Measurements from ENCODE around the gene NDUFS2. TPM values are rescaled to one million over a fixed set of nuclear protein-coding genes. Genes with fewer than 3 reads are reported as not detected.

The NDUFS2 gene
- polyA plus RNA-seq, 1 experiment: 129 TPM

- no peak for DNase-seq (ENCODE audit: low read depth)
- POLR2A ChIA-PET: interaction anchor here (1.2 kb wide), 1 partner anchor 9 kb away, joined by 5 read pairs; no protein-coding TSS in a partner anchor
- no peak overlapping the region for H3K4me3 ChIP-seq (ENCODE audit: low read depth, low read length)
- H3K27me3 ChIP-seq (ENCODE audit: control insufficient read depth, insufficient read depth, low read length): no peaks in the 10 kb centered on the region
- no peak for TF ChIP-seq CTCF (IDR thresholded peaks at IDR 0.05; ENCODE audit: insufficient read depth, low read depth, low read length)
- CTCF ChIA-PET: interaction anchor here (0.9 to 13.8 kb wide), 4 partner anchors 10 to 138 kb away, joined by 3 to 159 read pairs (median 4); partner anchors contain the start of genes APOA2 and TOMM40L
- peaks cover 25% of the 10 kb centered on the region for H3K36me3 ChIP-seq (ENCODE audit: control insufficient read depth, insufficient read depth, low read length)
Observed at GRCh38 chr1:161207173-161207572, 5.0 kb downstream of the NDUFS2 start.

GRCh38 chr1:161209790-161210409 is 7.7 kb downstream of the NDUFS2 start:
- Histone ChIP-seq H3K27me3 (ENCODE audit: control insufficient read depth, insufficient read depth, low read length) (no peaks in the 10 kb centered on the region), H3K4me3 (ENCODE audit: low read depth, low read length) (no peak overlapping the region), H3K36me3 (ENCODE audit: control insufficient read depth, insufficient read depth, low read length) (peaks cover 39% of the 10 kb centered on the region)
- TF ChIP-seq CTCF (IDR thresholded peaks at IDR 0.05; ENCODE audit: insufficient read depth, low read depth, low read length): peak; percentile 93
- CTCF ChIA-PET: interaction anchor here (0.7 to 13.8 kb wide), 11 partner anchors 7 to 175 kb away, joined by 3 to 159 read pairs (median 4); partner anchors contain the start of genes ADAMTS4, APOA2, NDUFS2 and SDHC
- POLR2A ChIA-PET: no interaction called here
- no peak for DNase-seq (ENCODE audit: low read depth)

GRCh38 chr1:161214369-161214768 is 12.2 kb downstream of the NDUFS2 start:
- CTCF ChIA-PET: interaction anchor here (1.2 kb wide), 1 partner anchor 77 kb away, joined by 4 read pairs; no protein-coding TSS in a partner anchor
- Histone ChIP-seq H3K36me3 (ENCODE audit: control insufficient read depth, insufficient read depth, low read length) (peaks cover 31% of the 10 kb centered on the region), H3K4me3 (ENCODE audit: low read depth, low read length) (no peak overlapping the region), H3K27me3 (ENCODE audit: control insufficient read depth, insufficient read depth, low read length) (no peaks in the 10 kb centered on the region)
- TF ChIP-seq CTCF (IDR thresholded peaks at IDR 0.05; ENCODE audit: insufficient read depth, low read depth, low read length): no peak
- POLR2A ChIA-PET: no interaction called here
- DNase-seq (ENCODE audit: low read depth): no peak

GRCh38 chr1:161215076-161215475 is 12.9 kb downstream of the NDUFS2 start, which contains the start of gene FCER1G:
Gene FCER1G (plus strand): TSS chr1:161215295. CDS start chr1:161215322, 27 bp downstream.
- no peak for TF ChIP-seq CTCF (IDR thresholded peaks at IDR 0.05; ENCODE audit: insufficient read depth, low read depth, low read length)
- ChIA-PET POLR2A (no interaction called here), CTCF (interaction anchor here (0.5 to 4.5 kb wide), 3 partner anchors 12 to 76 kb away, joined by 3 to 55 read pairs (median 4); partner anchors contain the start of gene TOMM40L)
- DNase-seq (ENCODE audit: low read depth): no peak
- Histone ChIP-seq H3K4me3 (ENCODE audit: low read depth, low read length) (no peak within 1 kb of the TSS), H3K27me3 (ENCODE audit: control insufficient read depth, insufficient read depth, low read length) (no peaks in the 10 kb centered on the region), H3K36me3 (ENCODE audit: control insufficient read depth, insufficient read depth, low read length) (peaks cover 27% of the 10 kb centered on the region)

- H3K27me3 ChIP-seq (ENCODE audit: control insufficient read depth, insufficient read depth, low read length): no peaks in the 10 kb centered on the region
- TF ChIP-seq CTCF (IDR thresholded peaks at IDR 0.05; ENCODE audit: insufficient read depth, low read depth, low read length): no peak
- H3K4me3 ChIP-seq (ENCODE audit: low read depth, low read length): no peak overlapping the region
- H3K36me3 ChIP-seq (ENCODE audit: control insufficient read depth, insufficient read depth, low read length): peaks cover 20% of the 10 kb centered on the region
- peak; percentile 46 for DNase-seq (ENCODE audit: low read depth)
- ChIA-PET POLR2A (interaction anchor here (0.6 to 0.8 kb wide), 3 partner anchors 92 to 1620 kb away, joined by 3 to 4 read pairs (median 3); no protein-coding TSS in a partner anchor), CTCF (interaction anchor here (0.6 to 4.5 kb wide), 7 partner anchors 10 to 165 kb away, joined by 3 to 55 read pairs (median 3); partner anchors contain the start of gene TOMM40L)
Observed at GRCh38 chr1:161216945-161217712, 15.0 kb downstream of the NDUFS2 start.
